Mesendoderm (in vitro differentiated cells): ENCODE data around the gene SPEF1.

Source experiments
- DNase-seq: peaks from one replicate; pipeline ENCODE4 v3.0.0; 2013
- H2AK5ac ChIP-seq: 2 replicates; pipeline ENCODE4 v1.6.1; 2013; ENCODE audit warnings: low read length, inconsistent platforms
- H2BK120ac ChIP-seq: 2 replicates; pipeline ENCODE4 v1.6.1; 2013; ENCODE audit warnings: low read depth, mild to moderate bottlenecking, low read length, moderate library complexity, mixed read lengths
- H2BK15ac ChIP-seq: replicated peaks from 2 replicates; pipeline ENCODE4 v1.6.1; 2013; ENCODE audit warnings: low read depth, mild to moderate bottlenecking, moderate library complexity
- H2BK5ac ChIP-seq: 2 replicates; pipeline ENCODE4 v1.6.1; 2013; ENCODE audit warnings: low read length, inconsistent platforms
- H3K18ac ChIP-seq: 2 replicates; pipeline ENCODE4 v1.6.1; 2013; ENCODE audit warnings: mild to moderate bottlenecking, low read length, mixed read lengths
- H3K23ac ChIP-seq: one replicate; pipeline ENCODE4 v1.6.1; 2013; ENCODE audit warnings: low read length
- H3K27ac ChIP-seq: 2 replicates; pipeline ENCODE4 v1.5.1; 2013; ENCODE audit warnings: low read depth, mild to moderate bottlenecking, inconsistent platforms, low read length, moderate library complexity
- H3K27me3 ChIP-seq: 2 replicates; pipeline ENCODE4 v1.6.1; 2013; ENCODE audit warnings: low read length, control low read depth, mild to moderate bottlenecking, inconsistent platforms; ENCODE audit not compliant: insufficient read depth, poor library complexity
- H3K36me3 ChIP-seq: 2 replicates; pipeline ENCODE4 v1.6.1; 2013; ENCODE audit warnings: low read length, inconsistent platforms; ENCODE audit not compliant: control insufficient read depth, insufficient read depth
- H3K4ac ChIP-seq: one replicate; pipeline ENCODE4 v1.6.1; 2013; ENCODE audit warnings: low read depth, mild to moderate bottlenecking, low read length, moderate library complexity
- H3K4me1 ChIP-seq: 2 replicates; pipeline ENCODE4 v1.6.1; 2013; ENCODE audit warnings: low read depth, low read length, inconsistent platforms; ENCODE audit not compliant: control insufficient read depth
- H3K4me2 ChIP-seq: 2 replicates; pipeline ENCODE4 v1.6.1; 2013; ENCODE audit warnings: low read length
- H3K4me3 ChIP-seq: 2 replicates; pipeline ENCODE4 v1.5.1; 2013; ENCODE audit warnings: mild to moderate bottlenecking, low read length
- H3K56ac ChIP-seq: one replicate; pipeline ENCODE4 v1.6.1; 2013; ENCODE audit warnings: low read length
- H3K79me1 ChIP-seq: 2 replicates; pipeline ENCODE4 v1.6.1; 2013; ENCODE audit warnings: low read length, inconsistent platforms
- H3K79me2 ChIP-seq: 2 replicates; pipeline ENCODE4 v1.6.1; 2013; ENCODE audit warnings: mild to moderate bottlenecking, low read length; ENCODE audit not compliant: control insufficient read depth, insufficient read depth
- H3K9ac ChIP-seq: 2 replicates; pipeline ENCODE4 v1.6.1; 2013; ENCODE audit warnings: low read length, inconsistent platforms
- H4K5ac ChIP-seq: one replicate; pipeline ENCODE4 v1.6.1; 2013; ENCODE audit warnings: low read length
- H4K8ac ChIP-seq: one replicate; pipeline ENCODE4 v1.6.1; 2013; ENCODE audit warnings: low read depth, mild to moderate bottlenecking, control low read depth, low read length, moderate library complexity
- WGBS: extraction: QIAGEN DNeasy Blood & Tissue Kit; methylation state at CpG from one replicate; pipeline ENCODE4 v1.1.7; 2013; ENCODE audit warnings: low lambda C conversion rate, missing lambda C conversion rate; ENCODE audit not compliant: insufficient coverage; ENCODE audit errors: extremely low coverage; 5-methylcytosine and 5-hydroxymethylcytosine counted together

SPEF1 gene

GRCh38 chr20:3803289-3803688 lies 22.0 kb upstream of the SPEF1 start:
- H3K4me1 ChIP-seq: peaks cover 10% of the 10 kb centered on the region
- no peak overlapping the region for H3K56ac ChIP-seq
- H2BK120ac ChIP-seq: no peak overlapping the region
- H3K36me3 ChIP-seq: peaks cover 10% of the 10 kb centered on the region
- H2BK5ac ChIP-seq: no peak overlapping the region
- H4K5ac ChIP-seq: no peak overlapping the region
- no peaks in the 10 kb centered on the region for H3K27me3 ChIP-seq
- no peak overlapping the region for H3K27ac ChIP-seq
- no peak overlapping the region for H3K4me3 ChIP-seq
- H3K79me1 ChIP-seq: no peaks in the 10 kb centered on the region
- H4K8ac ChIP-seq: no peak overlapping the region
- H3K23ac ChIP-seq: no peak overlapping the region
- H3K79me2 ChIP-seq: no peaks in the 10 kb centered on the region
- no peak overlapping the region for H3K4ac ChIP-seq
- no peak overlapping the region for H3K9ac ChIP-seq
- H3K4me2 ChIP-seq: no peak overlapping the region
- H3K18ac ChIP-seq: no peak overlapping the region
- no peak for DNase-seq
- H2AK5ac ChIP-seq: no peak overlapping the region
- no CpG with 5 or more reads among the region's 14 CpGs for WGBS
- no peak overlapping the region for H2BK15ac ChIP-seq

GRCh38 chr20:3802524-3803239 lies 21.4 kb upstream of the SPEF1 start:
- WGBS: no CpG with 5 or more reads among the region's 11 CpGs
- H2BK15ac ChIP-seq: no peak overlapping the region
- H3K27me3 ChIP-seq: no peaks in the 10 kb centered on the region
- peaks cover 10% of the 10 kb centered on the region for H3K36me3 ChIP-seq
- H3K79me1 ChIP-seq: no peaks in the 10 kb centered on the region
- H3K23ac ChIP-seq: no peak overlapping the region
- H3K27ac ChIP-seq: no peak overlapping the region
- no peaks in the 10 kb centered on the region for H3K79me2 ChIP-seq
- no peak overlapping the region for H3K18ac ChIP-seq
- DNase-seq: no peak
- no peak overlapping the region for H3K4me2 ChIP-seq
- H4K5ac ChIP-seq: no peak overlapping the region
- no peak overlapping the region for H3K4me3 ChIP-seq
- H3K4ac ChIP-seq: no peak overlapping the region
- no peak overlapping the region for H4K8ac ChIP-seq
- peaks cover 10% of the 10 kb centered on the region for H3K4me1 ChIP-seq
- no peak overlapping the region for H2BK5ac ChIP-seq
- H2AK5ac ChIP-seq: no peak overlapping the region
- H3K56ac ChIP-seq: no peak overlapping the region
- H2BK120ac ChIP-seq: no peak overlapping the region
- H3K9ac ChIP-seq: no peak overlapping the region

- Histone ChIP-seq H4K5ac (no peak overlapping the region), H3K18ac (no peak overlapping the region), H3K56ac (no peak overlapping the region), H3K36me3 (peaks cover 10% of the 10 kb centered on the region), H3K79me1 (peaks cover 1% of the 10 kb centered on the region), H2BK15ac (no peak overlapping the region), H3K4ac (no peak overlapping the region), H3K9ac (no peak overlapping the region), H3K4me1 (peaks cover 13% of the 10 kb centered on the region), H2BK120ac (no peak overlapping the region), H3K4me3 (no peak overlapping the region), H2BK5ac (no peak overlapping the region), H3K4me2 (no peak overlapping the region), H3K79me2 (no peaks in the 10 kb centered on the region), H3K27ac (no peak overlapping the region), H3K27me3 (no peaks in the 10 kb centered on the region), H2AK5ac (no peak overlapping the region), H4K8ac (no peak overlapping the region), H3K23ac (no peak overlapping the region)
- no peak for DNase-seq
- WGBS: no CpG with 5 or more reads among the region's 13 CpGs
Observed at GRCh38 chr20:3801846-3802245, 20.6 kb upstream of the SPEF1 start.

GRCh38 chr20:3801299-3801698 lies 20.1 kb upstream of the SPEF1 start:
- H3K27me3 ChIP-seq: no peaks in the 10 kb centered on the region
- no peak overlapping the region for H3K4me3 ChIP-seq
- no peak overlapping the region for H2BK120ac ChIP-seq
- H3K79me1 ChIP-seq: peaks cover 1% of the 10 kb centered on the region
- H3K4me2 ChIP-seq: no peak overlapping the region
- no peak overlapping the region for H2BK15ac ChIP-seq
- H4K8ac ChIP-seq: no peak overlapping the region
- no peak overlapping the region for H2BK5ac ChIP-seq
- no peak overlapping the region for H3K27ac ChIP-seq
- no peaks in the 10 kb centered on the region for H3K79me2 ChIP-seq
- no CpG with 5 or more reads among the region's 4 CpGs for WGBS
- no peak overlapping the region for H3K4ac ChIP-seq
- H2AK5ac ChIP-seq: no peak overlapping the region
- H3K18ac ChIP-seq: no peak overlapping the region
- no peak overlapping the region for H3K56ac ChIP-seq
- H3K36me3 ChIP-seq: peaks cover 10% of the 10 kb centered on the region
- H3K4me1 ChIP-seq: peaks cover 13% of the 10 kb centered on the region
- DNase-seq: no peak
- H3K23ac ChIP-seq: no peak overlapping the region
- H4K5ac ChIP-seq: no peak overlapping the region
- H3K9ac ChIP-seq: no peak overlapping the region

DNA sequence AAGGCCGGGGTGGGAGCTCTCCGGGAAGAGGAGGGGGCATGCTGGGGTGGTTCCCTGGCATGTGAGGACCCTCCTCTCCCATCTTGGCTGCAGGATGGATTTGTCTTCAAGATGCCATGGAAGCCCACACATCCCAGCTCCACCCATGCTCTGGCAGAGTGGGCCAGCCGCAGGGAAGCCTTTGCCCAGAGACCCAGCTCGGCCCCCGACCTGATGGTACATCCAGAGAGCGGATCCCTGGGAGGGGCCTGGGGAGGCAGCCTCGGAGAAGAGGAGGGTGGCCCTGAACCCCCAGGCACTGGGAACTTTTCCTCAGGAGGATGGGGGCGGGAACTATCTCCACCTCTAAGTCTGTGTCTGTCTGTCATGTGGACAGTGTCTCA lies 19.6 kb upstream of the SPEF1 start:
- no peak overlapping the region for H3K9ac ChIP-seq
- H3K23ac ChIP-seq: peak overlapping the region; percentile 45
- H2BK5ac ChIP-seq: no peak overlapping the region
- no peak for DNase-seq
- no CpG with 5 or more reads among the region's 8 CpGs for WGBS
- no peak overlapping the region for H3K4me3 ChIP-seq
- no peak overlapping the region for H3K27ac ChIP-seq
- no peak overlapping the region for H3K18ac ChIP-seq
- H2BK120ac ChIP-seq: no peak overlapping the region
- no peak overlapping the region for H2BK15ac ChIP-seq
- H3K4me1 ChIP-seq: peaks cover 13% of the 10 kb centered on the region
- peak overlapping the region; percentile 42 for H3K56ac ChIP-seq
- H3K4ac ChIP-seq: no peak overlapping the region
- peaks cover 1% of the 10 kb centered on the region for H3K79me1 ChIP-seq
- no peaks in the 10 kb centered on the region for H3K27me3 ChIP-seq
- no peak overlapping the region for H3K4me2 ChIP-seq
- H3K79me2 ChIP-seq: no peaks in the 10 kb centered on the region
- no peak overlapping the region for H4K8ac ChIP-seq
- no peak overlapping the region for H2AK5ac ChIP-seq
- peaks cover 10% of the 10 kb centered on the region for H3K36me3 ChIP-seq
- H4K5ac ChIP-seq: no peak overlapping the region
